Inflammatory macrophage treated with lipopolysaccharide for 1 hour (primary cell): Measurements from ENCODE around the gene NDC1.
A peak's percentile ranks its signal among the peaks of the same experiment; 100 is the strongest.
"Not testable (repeated sequence)": the region's sequence is repeated elsewhere in the genome, so short reads cannot be mapped to it uniquely, and the experiment has no call there.

Experiments used
- DNase-seq, 2 donors: peaks; one replicate each; pipeline ENCODE4 v3.0.0-alpha.2; 2020 to 2022

Gene NDC1

DNA sequence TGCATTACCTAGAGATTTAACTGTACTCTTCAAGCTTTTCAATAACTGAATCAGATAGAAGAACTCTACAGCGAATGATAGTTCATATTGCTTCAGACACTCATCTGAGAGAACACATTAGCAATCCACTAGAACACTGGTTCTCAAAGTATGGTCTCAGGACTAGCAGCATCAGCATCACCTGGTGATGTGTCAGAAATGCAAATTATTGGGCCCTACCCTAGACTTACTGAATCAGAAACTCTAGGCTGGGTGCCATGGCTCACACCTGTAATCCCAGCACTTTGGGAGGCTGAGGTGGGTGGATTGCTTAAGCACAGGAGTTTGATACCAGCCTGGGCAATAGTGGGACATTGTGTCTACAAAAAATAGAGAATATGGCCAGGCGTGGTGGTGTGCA is 74.2 kb downstream of the NDC1 start:
- DNase-seq, result no peak

DNA sequence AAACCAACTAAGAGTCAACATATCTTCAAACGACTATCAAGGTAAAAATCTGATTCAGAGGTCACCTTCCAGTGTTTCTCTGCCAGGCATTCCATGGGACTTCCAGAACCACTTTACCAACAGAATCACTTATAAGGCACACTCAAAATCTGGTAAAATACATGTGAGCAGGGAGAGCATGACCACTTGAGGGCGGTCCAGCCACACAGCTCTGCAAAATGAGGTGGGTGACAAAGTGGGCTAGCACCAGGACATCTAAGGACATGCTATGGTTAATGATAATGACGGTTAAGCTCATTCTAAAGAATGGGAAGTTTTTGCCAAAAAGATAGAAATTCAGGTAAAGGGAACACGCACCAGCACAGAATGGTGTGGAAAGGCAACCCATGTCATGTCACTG is 74.6 kb downstream of the NDC1 start:
- no peak for DNase-seq

DNA sequence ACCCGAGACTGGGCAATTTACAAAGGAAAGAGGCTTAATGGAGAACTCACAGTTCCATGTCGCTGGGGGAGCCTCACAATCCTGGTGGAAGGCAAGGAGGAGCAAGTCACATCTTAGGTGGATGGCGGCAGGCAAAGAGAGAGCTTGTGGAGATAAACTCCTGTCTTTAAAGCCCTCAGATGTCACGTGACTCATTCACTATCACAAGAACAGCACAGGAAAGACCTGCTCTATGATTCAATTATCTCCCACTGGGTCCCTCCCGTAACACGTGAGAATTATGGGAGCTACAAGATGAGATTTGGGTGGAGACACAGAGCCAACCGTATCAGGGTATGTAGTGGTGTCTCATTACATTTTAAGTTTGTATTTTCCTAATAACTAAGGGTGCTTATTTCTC is 77.6 kb downstream of the NDC1 start:
- DNase-seq, result not testable (repeated sequence)

DNA sequence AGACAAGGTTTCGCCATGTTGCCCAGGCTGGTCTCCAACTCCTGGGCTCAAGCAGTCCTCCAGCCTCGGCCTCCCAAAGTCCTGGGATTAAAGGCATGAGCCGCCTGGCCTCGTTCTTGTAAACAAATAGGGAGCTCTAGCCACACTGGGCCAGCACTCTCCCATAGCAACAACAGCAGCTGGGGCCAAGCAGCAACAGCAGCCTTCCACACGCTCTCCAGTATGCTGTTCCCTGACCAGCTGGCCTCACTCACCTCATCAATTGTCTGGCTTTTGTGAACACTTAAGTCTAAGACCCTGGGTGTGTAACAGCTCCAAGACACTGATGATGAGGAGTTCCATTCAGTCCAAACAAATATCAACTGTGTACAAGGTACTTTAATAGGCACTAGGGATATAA is 82.2 kb downstream of the NDC1 start:
- DNase-seq, result no peak

DNA sequence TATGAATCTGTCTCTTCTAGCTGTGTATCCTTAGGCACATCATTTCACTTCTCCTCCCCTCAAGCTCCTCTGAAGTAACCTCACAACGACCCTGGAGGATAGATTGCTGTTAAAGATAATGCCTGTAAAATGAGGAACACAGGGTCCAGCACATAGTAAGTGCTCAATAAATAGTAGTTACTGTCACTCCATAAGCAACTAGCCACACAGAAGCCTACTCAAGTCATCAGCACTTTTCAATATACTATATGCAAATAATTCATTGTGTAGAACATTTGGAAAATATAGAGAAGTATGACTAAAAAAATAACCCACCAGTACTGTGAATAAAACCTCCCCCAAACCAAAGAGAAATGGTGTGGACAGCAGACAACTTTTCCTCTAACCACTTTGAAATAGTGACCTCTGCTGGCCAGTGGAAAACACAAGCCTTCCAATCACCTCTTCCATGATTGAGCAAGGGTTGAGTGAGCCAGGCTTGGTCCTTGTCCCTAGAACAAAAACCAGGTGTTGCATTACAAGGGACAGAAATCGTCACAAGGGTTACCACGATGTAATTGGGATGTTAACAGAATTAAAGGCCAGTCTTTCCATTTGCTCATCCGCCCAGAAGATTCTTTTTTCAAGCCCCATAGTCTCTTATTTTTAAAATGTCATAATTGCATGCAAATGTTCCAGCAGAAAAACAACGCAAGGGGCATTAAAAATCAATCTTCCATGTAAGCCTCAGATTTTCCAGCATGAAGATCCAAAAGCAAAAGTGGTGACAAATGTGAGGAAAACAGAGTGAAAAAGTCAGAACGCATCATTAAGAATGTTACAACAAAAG is 83.4 kb downstream of the NDC1 start:
- DNase-seq, result peak; percentile 19 to 65

DNA sequence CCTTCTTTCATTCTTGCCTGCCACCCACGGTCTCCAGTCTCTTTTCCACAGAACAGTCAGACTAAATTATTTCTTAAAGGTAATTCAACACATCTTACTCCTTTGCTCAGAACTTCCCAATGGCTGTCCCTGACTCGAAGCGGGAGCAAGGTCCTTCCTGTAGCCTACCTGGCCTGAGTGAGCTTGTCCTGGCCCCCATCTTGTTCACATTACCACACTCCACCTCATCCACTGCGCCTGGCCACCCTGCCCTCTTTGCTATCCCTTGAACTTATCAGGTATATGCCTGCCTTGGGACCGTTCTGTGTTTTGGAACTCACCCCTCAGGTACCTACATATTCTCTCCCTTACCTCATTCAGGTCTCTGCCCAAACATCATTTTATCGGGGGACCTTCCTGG is 85.8 kb downstream of the NDC1 start:
- no peak for DNase-seq

DNA sequence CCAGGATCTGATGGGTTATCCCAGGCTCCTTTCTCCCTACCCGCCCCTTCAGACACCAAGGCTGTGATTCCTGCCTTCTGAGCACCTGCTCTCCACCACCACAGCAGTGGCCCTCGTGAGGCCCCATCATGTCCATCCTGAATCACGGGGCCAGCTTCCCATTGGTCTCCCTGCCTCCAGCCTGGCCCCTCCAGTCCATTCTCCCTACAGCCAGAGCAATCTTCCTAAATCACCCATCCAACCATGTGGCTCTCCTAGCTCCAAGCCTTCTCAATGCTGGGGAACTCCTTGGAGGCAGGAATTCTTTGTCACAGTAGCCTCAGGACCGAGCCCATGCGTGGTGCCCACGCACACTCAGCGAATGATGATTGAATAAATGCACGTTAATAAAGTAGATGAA is 90.3 kb downstream of the NDC1 start:
- DNase-seq, result no peak

DNA sequence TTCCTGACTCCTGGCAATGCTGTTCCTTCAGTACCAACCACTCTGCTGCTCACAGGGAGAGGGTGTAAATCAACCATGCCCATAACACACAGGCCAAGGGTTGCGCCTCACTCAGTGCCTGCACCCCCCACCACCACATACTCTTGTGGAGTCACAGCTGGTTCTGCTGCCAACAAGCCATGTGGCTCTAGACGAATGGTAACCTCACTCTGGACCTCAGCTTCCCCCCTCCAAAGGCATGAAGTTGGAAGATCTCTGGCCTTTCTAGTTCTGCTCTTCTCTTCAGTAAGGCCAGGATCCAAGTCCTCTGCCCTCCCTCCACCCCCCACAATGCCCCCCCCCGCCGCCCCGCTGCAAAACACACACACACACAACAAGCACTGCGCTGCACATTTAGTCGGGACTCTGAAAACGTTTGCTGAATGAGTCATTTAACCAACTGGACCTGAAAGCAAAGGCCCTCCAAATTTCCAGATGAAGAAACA is 97.4 kb downstream of the NDC1 start:
- DNase-seq, result no peak

DNA sequence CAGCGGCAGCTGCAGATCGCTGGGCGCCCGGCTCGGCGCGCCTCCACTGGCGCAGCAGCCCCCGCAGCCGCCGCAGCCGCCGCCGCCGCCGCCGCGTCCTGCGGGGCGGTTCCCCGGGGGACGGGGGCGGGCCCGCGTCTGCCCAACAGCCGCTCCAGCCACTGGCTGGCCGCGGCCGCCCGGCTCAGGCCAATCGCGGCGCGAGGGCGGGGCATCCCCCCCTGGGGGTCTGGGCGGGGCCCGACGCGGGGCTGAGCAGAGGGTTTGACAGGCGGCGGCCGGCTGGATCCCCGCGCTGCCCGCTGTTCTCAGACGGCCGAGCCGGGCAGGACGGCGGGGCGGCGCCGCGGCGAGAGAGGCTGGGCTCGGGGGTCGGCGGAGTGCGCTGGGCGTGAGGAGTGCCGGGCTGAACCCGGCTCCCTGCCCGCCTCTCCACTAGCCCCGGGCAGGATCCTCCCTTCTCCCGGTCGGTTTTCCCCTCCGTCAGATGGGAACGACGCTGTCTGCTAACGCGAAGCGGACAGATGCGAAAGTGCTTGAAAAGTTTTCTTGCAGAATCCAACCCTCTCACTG is 98.9 kb downstream of the NDC1 start, which contains the start of gene GLIS1:
TSS of gene GLIS1 (minus strand) at position 56 of the 573 bp plus-strand sequence. CDS start 1,100 bp downstream, outside the sequence.
- peak; percentile 73 to 82 for DNase-seq

DNA sequence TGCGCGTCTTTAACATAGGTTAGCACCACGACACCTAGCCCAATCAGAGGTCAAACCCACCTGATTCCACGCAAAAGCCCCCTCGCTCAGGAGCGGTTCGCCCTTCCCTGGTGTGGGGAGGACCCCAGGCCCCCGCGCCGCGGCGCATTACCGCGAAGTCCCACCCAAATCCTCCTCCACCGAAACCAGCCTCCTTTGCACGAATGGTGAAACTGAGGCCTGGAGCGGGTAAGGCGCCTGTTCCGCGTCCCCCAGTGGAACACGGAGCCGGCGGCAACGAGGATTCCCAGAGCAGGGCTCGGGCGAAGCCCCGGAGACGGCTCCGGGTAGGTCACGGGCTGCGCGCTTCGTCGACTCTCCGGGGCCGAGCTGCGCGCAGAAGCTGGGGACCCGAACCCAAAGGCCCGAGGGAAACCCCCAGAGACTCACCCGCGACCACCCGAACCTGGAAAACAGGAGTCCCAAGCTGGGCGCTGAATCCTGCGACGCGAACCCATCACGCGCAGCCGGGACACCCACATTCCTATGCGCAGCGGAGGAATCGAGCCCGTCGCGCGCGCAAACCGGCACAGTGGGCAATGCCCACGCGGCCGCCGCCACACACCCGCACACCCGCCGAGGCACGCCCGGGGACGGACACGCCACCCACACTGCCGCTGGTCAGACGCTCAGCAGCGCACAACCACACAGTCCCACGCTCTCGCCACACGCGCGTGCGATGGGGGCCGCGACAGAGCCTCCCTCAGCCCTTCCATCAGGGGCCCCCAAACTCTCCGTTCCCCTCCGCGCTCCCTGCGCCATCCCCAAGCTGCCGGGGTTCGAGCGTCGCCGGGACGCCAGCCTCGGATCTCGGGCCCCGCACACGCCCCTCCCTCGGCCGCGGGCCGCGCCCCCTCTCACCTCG is 99.6 kb downstream of the NDC1 start:
- DNase-seq, result no peak

DNA sequence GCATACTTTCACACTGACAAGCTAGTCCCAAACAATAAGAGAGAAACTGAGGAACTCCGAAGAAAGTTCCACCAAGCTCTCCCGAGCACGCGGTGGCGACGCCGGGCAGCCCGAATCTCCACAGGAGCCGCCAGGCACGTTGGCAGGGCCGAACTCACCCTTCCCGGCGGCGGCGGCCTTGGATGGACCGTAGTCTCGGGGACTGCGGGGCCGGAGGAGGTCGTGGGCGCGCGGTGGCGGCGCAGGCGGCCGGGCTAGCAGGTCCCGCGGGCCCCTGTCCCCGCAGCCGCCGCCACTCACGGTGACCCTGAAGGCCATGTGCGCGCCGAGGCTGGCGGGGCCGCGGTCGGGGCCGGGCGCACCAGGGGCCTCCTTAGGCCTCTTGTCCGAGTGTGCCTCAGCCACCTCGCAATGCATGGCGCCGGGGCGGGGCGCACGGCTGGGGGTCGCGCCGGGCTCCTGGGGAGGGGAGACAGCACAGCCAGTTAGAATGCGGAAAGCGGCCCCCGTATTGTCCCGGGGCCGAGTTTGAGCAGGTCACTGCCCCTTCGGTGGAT is 100.4 kb downstream of the NDC1 start:
- DNase-seq, result no peak

DNA sequence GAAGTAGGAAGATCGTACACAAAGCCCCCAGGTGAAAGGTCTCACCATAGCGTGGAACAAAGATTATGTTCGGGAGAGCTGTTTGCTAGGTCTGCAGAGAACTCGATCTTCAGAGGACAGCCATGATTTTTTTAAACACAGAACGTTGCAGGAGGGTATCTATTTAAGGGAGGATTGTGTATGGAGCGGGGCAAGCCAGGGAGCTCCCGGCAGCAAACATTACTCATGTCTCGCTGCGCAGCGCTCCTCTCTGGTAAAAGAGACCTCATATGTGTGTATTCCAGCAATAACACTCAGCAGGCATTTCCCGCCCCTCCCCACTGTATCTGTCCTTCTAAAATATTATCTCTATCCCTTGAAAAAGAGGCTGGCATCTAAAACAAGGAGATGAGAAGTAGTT is 101.8 kb downstream of the NDC1 start:
- no peak for DNase-seq

DNA sequence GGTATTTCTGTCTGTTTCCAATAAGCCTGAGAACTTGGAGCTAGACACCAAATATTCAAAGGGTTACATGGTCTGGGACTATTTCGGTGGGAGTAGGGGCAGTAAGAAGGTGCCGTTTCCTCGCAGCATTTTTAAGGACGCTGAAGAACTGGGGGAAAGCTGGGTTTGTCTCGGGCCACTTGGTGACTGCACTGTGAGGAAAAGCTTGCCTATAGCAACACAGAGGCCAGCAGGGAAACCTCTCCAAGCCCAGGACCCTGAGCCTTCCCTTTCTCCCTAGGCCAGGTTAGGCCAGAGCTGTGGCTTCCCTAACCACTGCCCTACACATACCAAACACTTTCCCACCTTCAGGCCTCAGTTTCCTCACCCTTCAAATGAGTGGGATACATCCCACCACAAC is 102.4 kb downstream of the NDC1 start:
- no peak for DNase-seq

DNA sequence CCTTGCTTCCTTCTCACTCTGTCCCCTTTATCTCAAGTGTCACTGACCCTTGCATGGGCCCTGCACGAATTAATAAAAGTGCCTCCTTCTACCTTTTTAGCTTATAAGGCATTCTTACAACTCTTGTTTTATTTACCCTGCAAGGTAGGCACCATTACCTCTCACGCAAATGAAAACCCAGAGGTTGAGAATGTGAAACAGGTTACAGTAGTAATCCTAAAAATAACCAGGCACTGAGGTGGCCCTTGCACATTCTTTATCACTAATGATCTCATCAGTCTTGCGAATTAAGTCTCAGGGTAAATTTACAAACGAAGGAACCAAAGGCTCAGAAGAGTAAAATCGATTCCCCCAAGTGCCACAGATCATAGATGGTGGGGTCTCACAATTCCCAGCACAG is 102.8 kb downstream of the NDC1 start:
- no peak for DNase-seq

DNA sequence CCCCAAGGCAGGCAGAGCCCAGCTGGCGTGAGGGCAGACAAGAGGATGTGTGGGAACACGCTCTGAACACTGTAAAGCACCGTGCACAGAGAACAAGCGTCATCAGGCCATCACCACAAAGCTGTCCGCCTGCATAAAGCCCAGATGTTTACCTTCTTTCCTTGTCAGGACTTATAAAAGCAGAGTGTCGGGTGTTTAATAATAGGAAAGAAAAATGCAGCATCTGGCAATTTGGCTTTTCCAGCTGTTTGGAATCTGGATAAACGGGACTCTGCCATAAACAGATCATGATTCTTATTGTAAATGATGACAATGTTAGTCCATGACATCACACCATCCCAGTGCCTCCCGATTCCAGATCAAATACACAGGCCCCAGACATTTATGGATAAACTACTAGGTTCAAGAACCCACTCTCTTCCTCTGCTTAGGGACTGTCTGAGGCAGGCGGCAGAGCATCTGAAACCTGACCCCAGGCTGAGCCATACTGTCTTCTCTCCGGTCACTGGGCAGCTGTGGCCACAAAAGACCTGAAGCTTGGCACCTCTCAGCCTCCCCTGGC is 103.4 kb downstream of the NDC1 start:
- no peak for DNase-seq

DNA sequence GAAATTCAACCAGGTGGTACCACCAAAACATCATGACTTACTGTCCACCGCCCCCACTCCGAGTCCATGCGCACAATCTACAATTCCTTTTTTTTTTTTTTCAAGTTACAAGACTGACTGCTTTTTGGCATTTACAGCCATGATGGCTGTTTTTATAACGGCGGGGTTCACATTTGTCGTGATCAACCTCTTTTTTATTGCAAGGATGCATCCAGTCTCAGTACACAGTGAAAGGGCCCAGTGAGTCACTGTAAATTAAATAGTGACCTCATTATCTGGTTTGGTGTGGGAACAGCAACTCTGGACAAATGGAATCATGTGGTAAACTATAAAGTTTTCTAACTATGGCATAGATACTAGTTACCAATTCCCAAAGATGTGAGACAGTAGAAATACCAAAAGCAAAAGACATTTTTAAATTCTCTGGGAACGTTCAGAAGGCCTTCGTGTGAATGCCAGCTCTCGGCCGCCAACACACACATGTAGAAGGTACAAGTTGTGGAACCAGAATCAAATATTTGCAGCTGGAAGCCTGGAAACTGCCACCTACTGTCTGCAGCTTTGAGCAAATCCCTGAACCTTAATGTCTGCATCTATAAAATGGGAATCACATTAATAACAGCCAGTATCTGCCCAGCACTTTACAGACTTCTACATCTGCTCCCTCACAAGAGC is 104.0 kb downstream of the NDC1 start:
- DNase-seq, result no peak

DNA sequence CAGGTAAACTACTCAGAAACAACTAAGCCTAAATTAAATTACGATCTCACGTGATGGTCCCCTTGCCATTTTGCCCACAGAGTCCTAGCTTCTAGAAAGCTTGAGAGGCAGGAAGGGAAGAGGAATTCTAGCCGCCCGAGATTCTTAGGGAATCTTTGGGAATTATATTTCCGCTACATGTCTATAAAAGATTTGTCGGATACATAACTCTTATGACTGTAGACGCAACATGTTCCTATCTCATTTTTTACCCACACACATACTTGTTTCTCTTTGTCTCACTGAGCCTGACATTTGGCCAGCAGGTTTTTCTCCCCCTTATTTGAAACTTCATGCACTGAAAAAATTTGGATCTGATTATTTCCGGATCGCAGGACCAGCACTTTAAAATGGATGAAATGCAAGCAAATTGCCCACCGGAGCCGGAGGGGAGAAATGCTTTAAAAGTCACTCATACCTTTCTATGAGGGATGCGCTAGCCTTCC is 104.6 kb downstream of the NDC1 start:
- DNase-seq, result no peak

DNA sequence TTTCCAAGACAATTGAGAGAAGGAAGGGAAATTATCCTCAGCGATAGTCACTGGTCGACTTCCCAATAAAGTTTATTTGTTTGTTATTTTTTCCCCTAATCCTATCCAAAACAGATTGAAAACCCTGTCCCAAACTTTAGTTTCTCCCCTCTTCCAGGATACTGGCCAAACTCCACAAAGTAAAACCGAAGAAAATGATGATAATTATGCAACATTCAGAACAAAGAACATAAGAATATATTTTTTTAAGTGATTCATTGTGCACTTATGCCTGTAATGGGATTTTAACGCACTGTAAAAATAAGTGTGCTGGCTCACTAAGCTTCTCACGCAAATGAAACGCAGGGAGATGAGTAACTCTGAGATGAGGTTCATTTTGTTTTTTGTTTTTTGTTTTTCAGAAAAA is 105.2 kb downstream of the NDC1 start:
- DNase-seq, result no peak

DNA sequence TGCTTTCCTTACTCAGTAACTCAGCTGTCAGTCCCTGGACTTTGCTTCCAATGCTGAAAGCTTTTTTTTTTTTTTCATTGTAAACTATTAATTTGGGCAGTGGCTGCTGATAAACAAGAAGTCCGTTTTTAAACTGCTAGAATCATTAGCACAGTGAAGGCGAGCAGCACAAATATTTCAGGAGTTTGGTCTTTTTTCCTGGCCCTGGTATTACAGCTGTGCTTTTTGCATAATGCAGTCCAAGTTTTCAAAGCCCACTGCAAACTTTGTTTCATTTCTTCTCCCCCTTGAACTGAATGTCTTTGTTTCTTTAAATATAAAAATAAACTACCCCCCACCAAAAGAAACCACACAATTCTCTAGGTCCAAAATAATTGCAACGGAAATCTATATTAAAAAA is 105.7 kb downstream of the NDC1 start:
- no peak for DNase-seq

DNA sequence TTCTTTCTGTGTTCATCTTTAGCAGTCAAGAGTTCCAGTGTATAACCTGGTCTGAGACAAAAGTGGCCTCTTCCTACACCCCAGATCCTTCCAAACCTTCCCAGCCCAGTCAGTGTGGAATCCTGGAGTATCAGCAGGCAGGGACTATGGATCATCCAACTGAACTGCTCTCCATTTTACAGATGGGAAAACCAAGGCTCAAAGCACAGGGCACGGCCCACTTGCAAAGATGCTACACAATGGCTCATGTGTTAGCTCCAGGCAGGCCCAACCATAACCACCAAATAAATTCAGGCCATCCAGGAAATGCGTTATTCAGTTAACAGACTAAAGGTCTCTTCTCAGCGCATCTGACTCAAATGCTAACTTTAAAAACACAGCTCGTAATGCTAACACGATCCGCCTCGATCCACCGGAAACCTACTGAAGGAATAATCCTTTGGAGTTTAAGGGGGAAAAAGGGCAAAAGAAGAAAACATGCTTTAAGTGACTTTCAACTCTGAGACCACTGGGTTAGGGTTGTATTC is 106.3 kb downstream of the NDC1 start:
- no peak for DNase-seq

DNA sequence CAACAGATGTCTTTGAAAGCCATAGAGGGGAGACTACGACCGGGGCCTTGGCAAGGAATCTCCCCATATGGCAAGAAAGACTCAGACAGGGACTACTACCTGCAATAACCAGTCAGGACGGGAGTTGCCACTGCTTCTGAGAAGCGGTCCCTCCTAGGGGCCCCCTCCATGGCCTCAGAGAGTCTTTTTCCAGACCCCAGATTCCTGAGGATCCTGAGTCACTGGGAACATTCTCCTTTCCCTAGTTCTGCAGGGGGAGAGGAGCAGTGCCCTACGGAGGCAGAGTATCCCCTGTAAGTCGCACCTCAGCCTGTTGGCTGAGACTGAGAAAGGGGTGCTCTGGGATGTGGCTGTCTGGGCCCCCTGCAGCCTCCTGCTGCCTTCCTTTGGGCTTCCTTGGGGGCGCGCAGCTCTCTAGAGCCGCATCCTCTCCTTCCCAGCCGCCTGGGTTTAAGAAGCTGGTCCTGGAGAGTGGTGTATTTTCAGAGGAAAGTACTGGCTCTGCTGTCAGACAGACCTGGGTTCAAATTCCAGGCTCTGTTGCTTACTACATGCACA is 107.0 kb downstream of the NDC1 start:
- DNase-seq, result no peak
